IPS-NIHi7 (cell line): ENCODE data around the gene CDC23.
"Not testable (repeated sequence)": the region's sequence is repeated elsewhere in the genome, so short reads cannot be mapped to it uniquely, and the experiment has no call there.

Experiments used
- DNase-seq: peaks from one replicate; pipeline ENCODE4 v3.0.0; 2012; ENCODE audit warnings: mixed read lengths; ENCODE audit errors: extremely low spot score

CDC23 gene

GRCh38 chr5:138216799-138217198 lies 3.7 kb upstream of the CDC23 start:
- no peak for DNase-seq

GRCh38 chr5:138212828-138213160 lies 329 bp downstream of the CDC23 start:
- DNase-seq, result no peak

DNA sequence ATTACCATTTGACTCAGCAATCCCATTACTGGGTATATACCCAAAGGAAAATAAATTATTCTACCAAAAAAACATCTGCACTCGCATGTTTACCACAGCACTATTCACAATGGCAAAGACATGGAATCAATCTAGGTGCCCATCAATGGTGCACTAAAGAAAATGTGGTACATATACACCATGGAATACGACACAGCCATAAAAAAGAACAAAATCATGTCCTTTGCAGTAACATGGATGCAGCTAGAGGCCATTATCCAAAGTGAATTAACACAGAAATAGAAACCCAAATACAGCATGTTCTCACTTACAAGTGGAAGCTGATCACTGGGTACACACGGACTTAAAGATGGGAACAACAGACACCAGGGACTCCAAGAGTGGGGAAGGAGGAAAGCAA lies 2.1 kb downstream of the CDC23 start:
- no peak for DNase-seq

- not testable (repeated sequence) for DNase-seq
Observed at GRCh38 chr5:138193859-138194258, 19.3 kb downstream of the CDC23 start.

DNA sequence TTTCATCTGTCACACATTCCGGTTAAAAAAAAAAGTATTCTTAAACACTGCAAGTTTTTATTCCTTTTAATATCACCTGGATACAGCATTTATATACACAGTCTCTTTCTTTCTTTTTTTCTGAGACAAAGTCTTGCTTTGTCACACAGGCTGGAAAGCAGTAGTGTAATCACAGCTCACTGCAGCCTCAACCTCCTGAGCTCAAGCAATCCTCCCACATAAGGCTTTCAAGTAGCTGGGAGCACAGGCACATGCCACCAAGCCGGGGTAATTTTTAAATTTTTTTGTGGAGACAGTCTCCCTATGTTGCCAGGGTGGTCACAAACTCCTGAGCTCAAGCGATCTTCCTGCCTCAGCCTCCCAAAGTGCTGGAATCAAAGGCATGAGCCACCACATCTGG lies 20.3 kb downstream of the CDC23 start:
- DNase-seq, result no peak

DNA sequence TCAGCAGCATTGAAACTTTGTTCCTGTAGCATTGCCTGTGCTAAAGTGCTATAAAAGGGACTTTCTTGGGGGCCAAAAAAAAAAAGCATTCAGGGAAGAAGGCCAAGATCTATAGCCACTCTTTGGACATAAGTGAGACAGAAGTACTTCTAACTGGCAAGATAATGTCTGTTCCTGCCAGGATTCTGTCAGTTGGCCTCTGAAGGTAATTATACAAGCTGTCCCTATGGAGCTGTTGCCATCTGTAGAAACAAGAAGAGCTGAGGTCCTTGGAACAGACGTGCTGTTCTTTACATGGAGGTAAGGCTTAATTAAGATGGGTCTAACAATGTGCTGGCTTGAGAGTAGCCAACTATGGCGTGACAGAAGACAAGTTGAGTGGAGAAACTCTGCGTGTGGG lies 24.5 kb downstream of the CDC23 start:
- DNase-seq, result no peak

DNA sequence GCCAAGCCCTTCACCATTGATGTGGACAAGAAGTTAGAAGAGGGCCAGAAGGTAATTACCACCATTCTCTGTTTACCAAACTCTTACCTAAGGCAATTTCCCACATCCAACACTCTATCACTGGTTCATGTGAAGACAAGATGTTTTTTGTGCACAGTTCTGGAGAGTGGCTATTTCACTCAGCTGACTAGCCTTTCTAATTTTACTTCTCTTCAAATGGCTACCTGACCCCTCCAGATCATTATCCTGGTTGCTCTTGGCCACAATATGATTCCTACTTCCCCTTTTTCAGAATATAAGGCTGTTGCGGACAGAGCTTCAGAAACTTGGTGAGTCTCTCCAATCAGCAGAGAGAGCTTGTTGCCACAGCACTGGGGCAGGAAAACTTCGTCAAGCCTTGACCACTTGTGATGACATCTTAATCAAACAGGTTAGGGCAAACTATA lies 27.1 kb downstream of the CDC23 start:
- no peak for DNase-seq

GRCh38 chr5:138182808-138183207 lies 30.3 kb downstream of the CDC23 start:
- no peak for DNase-seq

GRCh38 chr5:138180841-138181240 lies 32.3 kb downstream of the CDC23 start:
- no peak for DNase-seq

GRCh38 chr5:138180183-138180782 lies 32.8 kb downstream of the CDC23 start:
- DNase-seq, result peak; percentile 29

- peak; percentile 20 for DNase-seq
Observed at GRCh38 chr5:138179277-138179857, 33.8 kb downstream of the CDC23 start.

GRCh38 chr5:138178516-138179276 lies 34.4 kb downstream of the CDC23 start, which contains the start of the genes BRD8 and KIF20A:
Gene BRD8 (minus strand): TSS chr5:138178630. CDS start chr5:138178614, 16 bp downstream.
Gene KIF20A (plus strand): TSS chr5:138179112. CDS start chr5:138179681, 569 bp downstream.
- DNase-seq, result peak; percentile 94

GRCh38 chr5:138177941-138178515 lies 35.1 kb downstream of the CDC23 start:
- DNase-seq, result peak; percentile 44

GRCh38 chr5:138170299-138170698 lies 42.8 kb downstream of the CDC23 start:
- no peak for DNase-seq

DNA sequence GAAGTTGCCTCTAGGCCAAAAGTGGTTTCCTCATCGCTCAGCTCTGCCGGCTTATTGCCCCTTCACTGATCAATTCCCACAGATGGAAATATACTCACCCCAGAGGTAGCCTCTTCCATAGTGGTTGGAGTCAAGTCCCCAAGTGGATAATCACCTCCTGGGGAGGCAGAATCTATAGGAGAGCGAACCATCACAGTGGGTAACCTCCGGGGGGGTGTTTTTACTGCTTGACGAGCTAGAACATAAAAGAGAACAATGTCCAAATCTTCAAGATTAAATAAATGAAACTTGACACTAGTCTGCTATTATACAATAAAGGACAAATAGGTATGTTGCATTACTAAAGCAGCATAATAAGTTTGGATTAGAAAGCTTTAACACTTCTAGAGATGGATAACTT lies 44.0 kb downstream of the CDC23 start:
- no peak for DNase-seq

GRCh38 chr5:138163721-138164120 lies 49.4 kb downstream of the CDC23 start:
- DNase-seq, result no peak

DNA sequence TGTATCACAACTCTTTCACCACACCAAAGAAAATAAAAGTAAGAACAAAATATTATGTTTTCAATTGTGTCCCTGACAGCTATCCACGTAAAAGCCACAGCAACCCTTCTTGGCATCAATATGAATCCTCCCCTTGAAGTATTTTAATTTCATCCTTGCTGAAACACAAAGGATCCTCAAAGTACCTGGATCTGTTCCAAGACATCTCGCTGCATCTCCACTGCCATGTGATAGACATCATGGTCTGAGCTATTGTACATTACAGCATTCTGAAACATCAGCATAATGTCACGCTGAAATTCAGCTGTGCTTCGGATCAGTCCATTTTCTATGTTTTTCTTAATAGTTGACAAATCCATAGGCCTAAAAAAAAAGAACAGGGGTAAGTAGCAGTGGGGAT lies 52.4 kb downstream of the CDC23 start:
- no peak for DNase-seq

DNA sequence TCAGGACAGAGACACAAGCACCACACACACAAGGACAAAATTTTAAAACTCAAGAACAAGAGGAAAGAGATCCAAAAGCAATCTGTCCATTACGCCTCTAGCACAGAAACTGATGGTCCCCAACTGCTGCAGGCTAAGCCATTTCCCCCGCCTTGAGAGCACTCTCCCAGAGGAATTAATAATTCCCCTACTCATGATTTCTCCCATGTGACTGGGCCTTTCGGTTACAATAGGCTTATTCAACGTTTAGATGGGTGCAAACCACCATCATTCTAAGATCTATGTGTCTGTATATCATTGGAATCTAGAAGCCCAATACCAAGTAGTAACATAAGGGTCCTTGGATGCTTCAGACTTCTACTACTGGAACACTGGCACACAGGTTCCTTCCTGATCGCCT lies 53.5 kb downstream of the CDC23 start:
- DNase-seq, result no peak

- no peak for DNase-seq
Observed at GRCh38 chr5:138157626-138158025, 55.5 kb downstream of the CDC23 start.

DNA sequence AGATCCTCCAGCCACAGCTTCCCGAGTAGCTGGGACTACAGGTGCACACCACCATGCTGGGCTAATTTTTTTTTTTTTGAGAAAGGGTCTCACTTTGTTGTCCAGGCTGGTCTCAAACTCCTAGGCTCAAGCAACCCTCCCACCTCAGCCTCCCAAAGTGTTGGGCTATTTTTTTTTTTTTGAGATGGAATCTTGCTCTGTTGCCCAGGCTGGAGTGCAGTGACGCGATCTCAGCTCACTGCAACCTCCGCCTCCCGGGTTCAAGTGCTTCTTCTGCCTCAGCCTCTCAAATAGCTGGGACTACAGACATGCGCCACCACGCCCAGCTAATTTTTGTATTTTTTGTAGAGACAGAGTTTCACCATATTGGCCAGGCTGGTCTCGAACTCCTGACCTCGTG lies 57.1 kb downstream of the CDC23 start:
- not testable (repeated sequence) for DNase-seq

DNA sequence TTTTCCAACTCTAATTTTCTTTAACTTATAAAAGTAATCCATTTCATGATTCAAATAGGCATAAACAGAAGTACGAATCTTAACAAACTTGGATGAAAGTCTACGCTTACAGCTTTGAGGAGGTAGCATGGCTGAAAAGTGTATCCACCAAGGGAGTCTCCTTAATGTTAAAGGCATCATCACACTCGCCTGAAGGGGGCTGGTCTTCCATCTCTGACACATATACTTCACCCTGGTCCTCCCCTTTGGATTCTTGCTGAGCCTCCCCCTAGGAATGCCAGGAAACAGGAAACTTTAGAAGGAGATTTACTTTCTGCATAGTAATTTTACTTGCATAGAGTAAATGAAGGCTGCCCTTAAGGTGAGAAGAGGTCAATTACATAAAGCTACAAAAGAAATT lies 63.6 kb downstream of the CDC23 start:
- peak; percentile 36 for DNase-seq

GRCh38 chr5:138148811-138149210 lies 64.3 kb downstream of the CDC23 start:
- DNase-seq, result no peak

DNA sequence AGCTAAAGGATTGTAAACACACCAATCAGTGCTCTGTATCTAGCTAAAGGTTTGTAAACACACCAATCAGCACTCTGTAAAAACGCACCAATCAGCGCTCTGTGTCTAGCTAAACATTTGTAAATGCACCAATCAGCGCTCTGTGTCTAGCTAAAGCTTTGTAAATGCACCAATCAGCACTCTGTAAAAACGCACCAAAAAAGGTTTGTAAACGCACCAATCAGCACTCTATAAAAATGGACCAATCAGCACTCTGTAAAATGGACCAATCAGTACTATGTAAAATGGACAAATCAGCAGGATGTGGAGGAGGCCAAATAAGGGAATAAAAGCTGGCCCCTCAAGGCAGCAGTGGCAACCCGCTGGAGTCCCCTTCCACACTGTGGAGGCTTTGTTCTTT lies 69.5 kb downstream of the CDC23 start:
- not testable (repeated sequence) for DNase-seq
